ENCODE results near the gene GSTO2. TPM values are rescaled to one million over a fixed set of nuclear protein-coding genes. Genes with fewer than 3 reads are reported as not detected.

The GSTO2 gene
- total and polyA plus RNA-seq, 10 of the 15 experiments (the other 5 are each of a cell fraction or from before 2014, with no cell fraction given): 0.16 to 0.86 (median 0.46) TPM

- TF ChIP-seq, protein P1, sequence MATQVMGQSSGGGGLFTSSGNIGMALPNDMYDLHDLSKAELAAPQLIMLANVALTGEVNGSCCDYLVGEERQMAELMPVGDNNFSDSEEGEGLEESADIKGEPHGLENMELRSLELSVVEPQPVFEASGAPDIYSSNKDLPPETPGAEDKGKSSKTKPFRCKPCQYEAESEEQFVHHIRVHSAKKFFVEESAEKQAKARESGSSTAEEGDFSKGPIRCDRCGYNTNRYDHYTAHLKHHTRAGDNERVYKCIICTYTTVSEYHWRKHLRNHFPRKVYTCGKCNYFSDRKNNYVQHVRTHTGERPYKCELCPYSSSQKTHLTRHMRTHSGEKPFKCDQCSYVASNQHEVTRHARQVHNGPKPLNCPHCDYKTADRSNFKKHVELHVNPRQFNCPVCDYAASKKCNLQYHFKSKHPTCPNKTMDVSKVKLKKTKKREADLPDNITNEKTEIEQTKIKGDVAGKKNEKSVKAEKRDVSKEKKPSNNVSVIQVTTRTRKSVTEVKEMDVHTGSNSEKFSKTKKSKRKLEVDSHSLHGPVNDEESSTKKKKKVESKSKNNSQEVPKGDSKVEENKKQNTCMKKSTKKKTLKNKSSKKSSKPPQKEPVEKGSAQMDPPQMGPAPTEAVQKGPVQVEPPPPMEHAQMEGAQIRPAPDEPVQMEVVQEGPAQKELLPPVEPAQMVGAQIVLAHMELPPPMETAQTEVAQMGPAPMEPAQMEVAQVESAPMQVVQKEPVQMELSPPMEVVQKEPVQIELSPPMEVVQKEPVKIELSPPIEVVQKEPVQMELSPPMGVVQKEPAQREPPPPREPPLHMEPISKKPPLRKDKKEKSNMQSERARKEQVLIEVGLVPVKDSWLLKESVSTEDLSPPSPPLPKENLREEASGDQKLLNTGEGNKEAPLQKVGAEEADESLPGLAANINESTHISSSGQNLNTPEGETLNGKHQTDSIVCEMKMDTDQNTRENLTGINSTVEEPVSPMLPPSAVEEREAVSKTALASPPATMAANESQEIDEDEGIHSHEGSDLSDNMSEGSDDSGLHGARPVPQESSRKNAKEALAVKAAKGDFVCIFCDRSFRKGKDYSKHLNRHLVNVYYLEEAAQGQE (IDR thresholded peaks at IDR 0.05; ENCODE audit: low read depth, low read length): no peak
- TF ChIP-seq SREBF2 (IDR thresholded peaks at IDR 0.05; ENCODE audit: low read length) (no peak), BHLHE40 (IDR thresholded peaks at IDR 0.05; ENCODE audit: borderline replicate concordance in 1 of 2, low read depth in 2 of 2, low read length in 1 of 2) (peak in 1 of 2 experiments; percentile 10; a peak in 1 of 4 replicates), SMC3 (IDR thresholded peaks at IDR 0.05; ENCODE audit: borderline replicate concordance, low read length) (peak; percentile 31; the same call in 1 of the 2 replicates), TARDBP (IDR thresholded peaks at IDR 0.05; ENCODE audit: borderline replicate concordance) (no peak), TCF3 (IDR thresholded peaks at IDR 0.05; ENCODE audit: borderline replicate concordance, insufficient read depth, low read depth, low read length) (0 out of 2 replicates have a peak, but pooled peaks have one; percentile 68), TCF12 (IDR thresholded peaks at IDR 0.05; ENCODE audit: low read depth, low read length) (0 out of 2 replicates have a peak, but pooled peaks have one; percentile 37), MYC (IDR thresholded peaks at IDR 0.05; ENCODE audit: insufficient read depth, insufficient read length, insufficient replicate concordance, low read length, severe bottlenecking) (no peak)
Observed at GRCh38 chr10:104274762-104275721, 6.1 kb downstream of the GSTO2 start (continued).

Data from GM12878 (cell line).